Breast epithelium (tissue), 3 donors: Measurements from ENCODE around the gene ABT1.

ENCODE experiments used
- POLR2A ChIP-seq: fragments of 450-650 bp; IDR thresholded peaks from one replicate; pipeline ENCODE4 v1.6.1; 2016; ENCODE audit warnings: antibody characterized with exemption, mild to moderate bottlenecking, moderate library complexity
- POLR2AphosphoS5 ChIP-seq, 3 donors: sonication (generic); formaldehyde crosslinking; IDR thresholded peaks; one replicate each; pipeline ENCODE4 v1.6.1; 2017; ENCODE audit warnings: antibody characterized with exemption in 3 of 3
- TF ChIP-seq, protein P1 (sequence below), 3 donors: fragments of 450-650 bp; IDR thresholded peaks; one replicate each; pipeline ENCODE4 v1.5.1; 2016 to 2017; ENCODE audit warnings: antibody characterized with exemption in 3 of 3, mild to moderate bottlenecking in 3 of 3, moderate library complexity in 3 of 3

DNA sequence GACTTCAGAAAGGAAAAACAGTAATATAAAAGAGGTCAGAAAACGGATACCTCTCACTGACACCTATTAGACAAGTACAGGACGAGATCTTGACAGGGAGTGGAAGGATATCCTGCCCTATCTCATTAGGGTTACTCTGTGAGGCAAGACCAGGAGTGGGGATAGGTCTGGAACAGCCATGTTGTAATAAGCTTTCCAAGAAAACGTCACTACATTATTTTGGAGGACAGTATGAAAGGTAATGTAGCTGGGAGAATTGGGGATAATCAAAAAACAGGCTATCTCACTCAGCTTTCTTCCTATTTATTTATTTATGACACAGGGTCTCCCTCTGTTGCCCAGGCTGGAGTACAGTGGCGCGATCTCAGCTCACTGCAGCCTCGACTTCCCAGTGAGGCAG is 33.3 kb upstream of the ABT1 start:
- TF ChIP-seq, protein P1, sequence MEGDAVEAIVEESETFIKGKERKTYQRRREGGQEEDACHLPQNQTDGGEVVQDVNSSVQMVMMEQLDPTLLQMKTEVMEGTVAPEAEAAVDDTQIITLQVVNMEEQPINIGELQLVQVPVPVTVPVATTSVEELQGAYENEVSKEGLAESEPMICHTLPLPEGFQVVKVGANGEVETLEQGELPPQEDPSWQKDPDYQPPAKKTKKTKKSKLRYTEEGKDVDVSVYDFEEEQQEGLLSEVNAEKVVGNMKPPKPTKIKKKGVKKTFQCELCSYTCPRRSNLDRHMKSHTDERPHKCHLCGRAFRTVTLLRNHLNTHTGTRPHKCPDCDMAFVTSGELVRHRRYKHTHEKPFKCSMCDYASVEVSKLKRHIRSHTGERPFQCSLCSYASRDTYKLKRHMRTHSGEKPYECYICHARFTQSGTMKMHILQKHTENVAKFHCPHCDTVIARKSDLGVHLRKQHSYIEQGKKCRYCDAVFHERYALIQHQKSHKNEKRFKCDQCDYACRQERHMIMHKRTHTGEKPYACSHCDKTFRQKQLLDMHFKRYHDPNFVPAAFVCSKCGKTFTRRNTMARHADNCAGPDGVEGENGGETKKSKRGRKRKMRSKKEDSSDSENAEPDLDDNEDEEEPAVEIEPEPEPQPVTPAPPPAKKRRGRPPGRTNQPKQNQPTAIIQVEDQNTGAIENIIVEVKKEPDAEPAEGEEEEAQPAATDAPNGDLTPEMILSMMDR (IDR thresholded peaks at IDR 0.05): no peak
- TF ChIP-seq POLR2AphosphoS5 (IDR thresholded peaks at IDR 0.05) (no peak), POLR2A (no peak)
